GM12892 (cell line): ENCODE data around the gene MAN2A1. TPM values are rescaled to one million over a fixed set of nuclear protein-coding genes. Genes with fewer than 3 reads are reported as not detected.

Experiments
- DNase-seq: peaks from one replicate; pipeline ENCODE4 v3.0.0; 2011; ENCODE audit not compliant: insufficient read length
- FAIRE-seq: peaks from 2 replicates; lab custom pipeline; 2011; peaks lifted over from hg19 to GRCh38; lab: Jason Lieb, UNC
- POLR2A ChIP-seq: IDR thresholded peaks from 2 replicates; pipeline ENCODE4 v1.6.1; 2011; ENCODE audit warnings: low read depth, low read length, control low read depth
- POLR2AphosphoS5 ChIP-seq: IDR thresholded peaks from 2 replicates; pipeline ENCODE4 v1.6.1; 2011; ENCODE audit warnings: low read depth, low read length, control low read depth
- TAF1 ChIP-seq: IDR thresholded peaks from 2 replicates; pipeline ENCODE4 v1.6.1; 2011; ENCODE audit warnings: low read depth, mild to moderate bottlenecking, control low read depth, low read length, borderline replicate concordance
- polyA plus RNA-seq: library from polyadenylated mRNA; unstranded; fragments of >200 nt; gene quantifications from one replicate; pipeline ENCODE4 v1.2.1, GENCODE V29; 2012; ENCODE audit warnings: missing spikeins, inconsistent platforms; ENCODE audit not compliant: missing spikeins

The MAN2A1 gene
- 6.8 TPM for polyA plus RNA-seq

- TF ChIP-seq POLR2AphosphoS5 (no peak), TAF1 (no peak), POLR2A (no peak)
- DNase-seq (peak; percentile 51), FAIRE-seq (no peak)
Measured at GRCh38 chr5:109689740-109690241, at the start of gene MAN2A1. Gene MAN2A1, plus strand, starts transcription at chr5:109689927. Its CDS starts 491 bp downstream, at chr5:109690418.

GRCh38 chr5:109640976-109641375 is 48.8 kb upstream of the MAN2A1 start:
- no peak for DNase-seq
- TF ChIP-seq POLR2AphosphoS5 (no peak), TAF1 (no peak), POLR2A (no peak)
- FAIRE-seq: no peak

- DNase-seq (no peak), FAIRE-seq (no peak)
- TF ChIP-seq POLR2A: no peak
- no peak for TF ChIP-seq POLR2AphosphoS5
- no peak for TF ChIP-seq TAF1
Measured at GRCh38 chr5:109643791-109644350, 45.9 kb upstream of the MAN2A1 start.

GRCh38 chr5:109644829-109645228 is 44.9 kb upstream of the MAN2A1 start:
- no peak for TF ChIP-seq POLR2AphosphoS5
- TF ChIP-seq TAF1: no peak
- TF ChIP-seq POLR2A: no peak
- FAIRE-seq (no peak), DNase-seq (no peak)

- no peak for FAIRE-seq
- DNase-seq: no peak
- TF ChIP-seq TAF1: no peak
- TF ChIP-seq POLR2A: no peak
- TF ChIP-seq POLR2AphosphoS5: no peak
Measured at GRCh38 chr5:109645707-109646192, 44.0 kb upstream of the MAN2A1 start.

- no peak for FAIRE-seq
- TF ChIP-seq POLR2AphosphoS5: no peak
- TF ChIP-seq POLR2A: no peak
- no peak for TF ChIP-seq TAF1
Measured at GRCh38 chr5:109649318-109649717, 40.4 kb upstream of the MAN2A1 start.

GRCh38 chr5:109650493-109650892 is 39.2 kb upstream of the MAN2A1 start:
- TF ChIP-seq TAF1: no peak
- no peak for TF ChIP-seq POLR2AphosphoS5
- TF ChIP-seq POLR2A: no peak
- DNase-seq: no peak
- no peak for FAIRE-seq

More at GRCh38 chr5:109649318-109649717, 40.4 kb upstream of the MAN2A1 start:
- DNase-seq: no peak

GRCh38 chr5:109652096-109652495 is 37.6 kb upstream of the MAN2A1 start:
- no peak for DNase-seq
- TF ChIP-seq POLR2A: no peak
- no peak for TF ChIP-seq TAF1
- no peak for TF ChIP-seq POLR2AphosphoS5
- no peak for FAIRE-seq

GRCh38 chr5:109653042-109653441 is 36.7 kb upstream of the MAN2A1 start:
- TF ChIP-seq POLR2A: no peak
- TF ChIP-seq TAF1: no peak
- no peak for TF ChIP-seq POLR2AphosphoS5
- DNase-seq: no peak
- FAIRE-seq: no peak

- FAIRE-seq (no peak), DNase-seq (no peak)
- no peak for TF ChIP-seq POLR2AphosphoS5
- no peak for TF ChIP-seq TAF1
- TF ChIP-seq POLR2A: no peak
Measured at GRCh38 chr5:109653561-109654239, 36.0 kb upstream of the MAN2A1 start.

GRCh38 chr5:109654455-109654854 is 35.3 kb upstream of the MAN2A1 start:
- DNase-seq (no peak), FAIRE-seq (no peak)
- TF ChIP-seq POLR2AphosphoS5: no peak
- TF ChIP-seq POLR2A: no peak
- TF ChIP-seq TAF1: no peak

- TF ChIP-seq POLR2A (no peak), POLR2AphosphoS5 (no peak)
- no peak for DNase-seq
- no peak for FAIRE-seq
Measured at GRCh38 chr5:109655841-109656240, 33.9 kb upstream of the MAN2A1 start.
